ENCODE data around the gene AXDND1. TPM values are rescaled to one million over a fixed set of nuclear protein-coding genes. Genes with fewer than 3 reads are reported as not detected.

AXDND1 gene
- total RNA-seq, 1 donor from 2014 or later: 1.1 TPM

DNA sequence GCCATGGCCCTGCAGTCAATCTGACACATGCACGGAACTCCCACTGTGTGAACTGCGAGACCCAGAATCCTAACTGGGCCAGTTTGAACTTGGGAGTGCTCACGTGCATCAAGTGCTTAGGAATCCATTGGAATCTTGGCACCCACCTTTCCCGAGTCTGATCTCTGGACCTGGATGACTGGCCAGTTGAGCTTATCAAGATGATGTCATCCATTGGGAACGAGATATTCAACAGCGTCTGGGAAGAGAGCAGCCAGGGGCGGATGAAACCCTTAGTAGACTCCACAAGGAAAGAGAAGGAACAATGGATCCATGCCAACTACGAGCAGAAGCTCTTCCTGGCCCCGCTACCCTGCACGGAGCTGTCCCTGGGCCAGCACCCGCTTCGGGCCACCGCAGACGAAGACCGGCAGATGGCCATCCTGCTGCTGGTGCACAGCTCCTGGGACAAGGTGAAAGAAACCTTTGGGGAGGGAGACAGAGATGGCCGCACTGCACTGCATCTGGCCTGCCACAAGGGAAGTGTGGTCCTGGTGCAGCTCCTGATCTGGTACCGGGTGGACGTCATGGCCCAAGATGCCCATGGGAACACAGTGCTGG lies 222.8 kb downstream of the AXDND1 start:
- Histone ChIP-seq H2AFZ (ENCODE audit: low read depth, low read length) (no peak overlapping the region), H3K9me3 (ENCODE audit: insufficient read depth, low read depth, low read length) (peaks cover 2% of the 10 kb centered on the region), H3K9ac (ENCODE audit: low read length) (no peak overlapping the region), H3K27me3 (ENCODE audit: insufficient read depth, low read length) (peaks cover 18% of the 10 kb centered on the region), H3K79me2 (ENCODE audit: insufficient read depth, low read length) (no peaks in the 10 kb centered on the region), H3K36me3 (ENCODE audit: insufficient read depth, low read length) (no peaks in the 10 kb centered on the region), H3K4me3 (ENCODE audit: insufficient read depth, low read depth, low read length) (no peak overlapping the region), H3K4me1 (ENCODE audit: insufficient read depth, low read length) (no peaks in the 10 kb centered on the region), H3K27ac (ENCODE audit: low read depth, low read length) (no peak overlapping the region), H3K4me2 (ENCODE audit: low read length) (no peak overlapping the region), H4K20me1 (ENCODE audit: insufficient read depth, low read length) (no peaks in the 10 kb centered on the region)
- Mint-ChIP-seq H3K4me3 (ENCODE audit: unreplicated experiment) (no peak overlapping the region), H3K9me3 (ENCODE audit: unreplicated experiment) (no peaks in the 10 kb centered on the region), H3K27me3 (ENCODE audit: low read depth, unreplicated experiment) (peaks cover 40% of the 10 kb centered on the region), H3K27ac (ENCODE audit: unreplicated experiment) (no peak overlapping the region), H3K4me1 (ENCODE audit: low read depth, unreplicated experiment) (no peaks in the 10 kb centered on the region), H3K36me3 (ENCODE audit: low read depth, unreplicated experiment) (peaks cover 2% of the 10 kb centered on the region)
- no peak for FAIRE-seq
- no peak for DNase-seq (ENCODE audit: low read depth)
- TF ChIP-seq, protein P1, sequence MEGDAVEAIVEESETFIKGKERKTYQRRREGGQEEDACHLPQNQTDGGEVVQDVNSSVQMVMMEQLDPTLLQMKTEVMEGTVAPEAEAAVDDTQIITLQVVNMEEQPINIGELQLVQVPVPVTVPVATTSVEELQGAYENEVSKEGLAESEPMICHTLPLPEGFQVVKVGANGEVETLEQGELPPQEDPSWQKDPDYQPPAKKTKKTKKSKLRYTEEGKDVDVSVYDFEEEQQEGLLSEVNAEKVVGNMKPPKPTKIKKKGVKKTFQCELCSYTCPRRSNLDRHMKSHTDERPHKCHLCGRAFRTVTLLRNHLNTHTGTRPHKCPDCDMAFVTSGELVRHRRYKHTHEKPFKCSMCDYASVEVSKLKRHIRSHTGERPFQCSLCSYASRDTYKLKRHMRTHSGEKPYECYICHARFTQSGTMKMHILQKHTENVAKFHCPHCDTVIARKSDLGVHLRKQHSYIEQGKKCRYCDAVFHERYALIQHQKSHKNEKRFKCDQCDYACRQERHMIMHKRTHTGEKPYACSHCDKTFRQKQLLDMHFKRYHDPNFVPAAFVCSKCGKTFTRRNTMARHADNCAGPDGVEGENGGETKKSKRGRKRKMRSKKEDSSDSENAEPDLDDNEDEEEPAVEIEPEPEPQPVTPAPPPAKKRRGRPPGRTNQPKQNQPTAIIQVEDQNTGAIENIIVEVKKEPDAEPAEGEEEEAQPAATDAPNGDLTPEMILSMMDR (IDR thresholded peaks at IDR 0.05; ENCODE audit: insufficient read depth, low read depth, low read length): no peak
- no peak for TF ChIP-seq EZH2 (IDR thresholded peaks at IDR 0.05; ENCODE audit: insufficient read depth, low read length)

DNA sequence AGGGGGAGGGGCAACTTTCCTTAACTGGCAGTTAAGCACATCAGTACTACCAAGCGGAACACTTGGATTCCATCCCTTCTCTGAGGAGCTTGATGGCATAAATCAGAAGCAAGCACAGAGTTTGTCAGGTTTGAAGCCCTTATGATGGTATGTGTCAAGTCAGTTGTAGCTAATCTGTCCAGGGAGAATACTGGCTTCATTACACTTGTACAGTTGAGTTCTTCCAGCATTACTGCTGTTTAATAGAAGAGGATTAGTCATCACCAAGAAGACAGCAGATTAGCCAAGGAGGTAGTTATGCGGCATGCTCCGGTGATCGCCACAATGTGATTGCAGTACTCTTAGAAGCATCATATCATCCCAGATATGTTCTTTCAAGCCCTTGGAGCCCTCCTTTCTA lies 223.7 kb downstream of the AXDND1 start:
- Histone ChIP-seq H4K20me1 (ENCODE audit: insufficient read depth, low read length) (no peaks in the 10 kb centered on the region), H3K79me2 (ENCODE audit: insufficient read depth, low read length) (no peaks in the 10 kb centered on the region), H3K4me1 (ENCODE audit: insufficient read depth, low read length) (no peaks in the 10 kb centered on the region), H3K9ac (ENCODE audit: low read length) (no peak overlapping the region), H3K27me3 (ENCODE audit: insufficient read depth, low read length) (peaks cover 24% of the 10 kb centered on the region), H3K4me2 (ENCODE audit: low read length) (no peak overlapping the region), H2AFZ (ENCODE audit: low read depth, low read length) (no peak overlapping the region), H3K27ac (ENCODE audit: low read depth, low read length) (no peak overlapping the region), H3K4me3 (ENCODE audit: insufficient read depth, low read depth, low read length) (no peak overlapping the region), H3K36me3 (ENCODE audit: insufficient read depth, low read length) (no peaks in the 10 kb centered on the region), H3K9me3 (ENCODE audit: insufficient read depth, low read depth, low read length) (peaks cover 2% of the 10 kb centered on the region)
- no peak for DNase-seq (ENCODE audit: low read depth)
- peaks cover 40% of the 10 kb centered on the region for H3K27me3 Mint-ChIP-seq (ENCODE audit: low read depth, unreplicated experiment)
- no peaks in the 10 kb centered on the region for H3K4me1 Mint-ChIP-seq (ENCODE audit: low read depth, unreplicated experiment)
- H3K27ac Mint-ChIP-seq (ENCODE audit: unreplicated experiment): no peak overlapping the region
- no peaks in the 10 kb centered on the region for H3K9me3 Mint-ChIP-seq (ENCODE audit: unreplicated experiment)
- no peak overlapping the region for H3K4me3 Mint-ChIP-seq (ENCODE audit: unreplicated experiment)
- TF ChIP-seq, protein P1 (IDR thresholded peaks at IDR 0.05; ENCODE audit: insufficient read depth, low read depth, low read length): no peak
- no peak for TF ChIP-seq EZH2 (IDR thresholded peaks at IDR 0.05; ENCODE audit: insufficient read depth, low read length)
- H3K36me3 Mint-ChIP-seq (ENCODE audit: low read depth, unreplicated experiment): peaks cover 2% of the 10 kb centered on the region
- FAIRE-seq: no peak

DNA sequence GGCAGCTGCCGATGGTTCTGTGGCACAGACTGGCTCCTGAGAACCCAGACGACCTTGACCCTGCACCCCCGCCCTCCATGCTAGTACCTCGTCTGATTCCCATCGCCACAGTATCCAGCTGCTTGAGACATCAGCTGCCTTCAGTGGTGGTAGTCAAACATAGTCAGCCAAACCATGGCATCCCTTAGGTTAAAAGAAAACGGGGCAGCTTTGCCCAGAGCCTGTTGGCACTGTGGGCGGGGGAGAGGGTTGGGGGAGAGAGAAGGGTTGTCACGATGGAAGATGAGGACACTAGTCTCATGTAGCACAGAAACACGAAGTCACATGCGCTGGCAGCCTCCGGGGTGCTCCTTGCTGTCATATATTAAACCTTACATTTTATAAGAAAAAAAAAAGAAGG lies 224.9 kb downstream of the AXDND1 start:
- TF ChIP-seq, protein P1 (IDR thresholded peaks at IDR 0.05; ENCODE audit: insufficient read depth, low read depth, low read length): no peak
- no peak for TF ChIP-seq EZH2 (IDR thresholded peaks at IDR 0.05; ENCODE audit: insufficient read depth, low read length)

More for the DNA sequence above, 224.9 kb downstream of the AXDND1 start:
- no peaks in the 10 kb centered on the region for H3K4me1 Mint-ChIP-seq (ENCODE audit: low read depth, unreplicated experiment)
- no peak overlapping the region for H3K9ac ChIP-seq (ENCODE audit: low read length)
- no peaks in the 10 kb centered on the region for H3K36me3 ChIP-seq (ENCODE audit: insufficient read depth, low read length)
- peaks cover 2% of the 10 kb centered on the region for H3K36me3 Mint-ChIP-seq (ENCODE audit: low read depth, unreplicated experiment)
- FAIRE-seq (no peak), DNase-seq (ENCODE audit: low read depth) (no peak)
- H3K9me3 Mint-ChIP-seq (ENCODE audit: unreplicated experiment): no peaks in the 10 kb centered on the region
- H2AFZ ChIP-seq (ENCODE audit: low read depth, low read length): no peak overlapping the region
- H4K20me1 ChIP-seq (ENCODE audit: insufficient read depth, low read length): no peaks in the 10 kb centered on the region
- no peaks in the 10 kb centered on the region for H3K79me2 ChIP-seq (ENCODE audit: insufficient read depth, low read length)
- no peaks in the 10 kb centered on the region for H3K4me1 ChIP-seq (ENCODE audit: insufficient read depth, low read length)
- peaks cover 2% of the 10 kb centered on the region for H3K9me3 ChIP-seq (ENCODE audit: insufficient read depth, low read depth, low read length)
- H3K27ac Mint-ChIP-seq (ENCODE audit: unreplicated experiment): no peak overlapping the region
- H3K27me3 ChIP-seq (ENCODE audit: insufficient read depth, low read length): peaks cover 24% of the 10 kb centered on the region
- H3K27ac ChIP-seq (ENCODE audit: low read depth, low read length): no peak overlapping the region
- H3K4me2 ChIP-seq (ENCODE audit: low read length): no peak overlapping the region
- no peak overlapping the region for H3K4me3 Mint-ChIP-seq (ENCODE audit: unreplicated experiment)
- H3K4me3 ChIP-seq (ENCODE audit: insufficient read depth, low read depth, low read length): no peak overlapping the region
- H3K27me3 Mint-ChIP-seq (ENCODE audit: low read depth, unreplicated experiment): peaks cover 39% of the 10 kb centered on the region

Measured in astrocyte (in vitro differentiated cells and primary cell).